ENCODE measurements around the gene ZNF787.

Gene ZNF787

GRCh38 chr19:56163097-56163496, 42.0 kb upstream of the ZNF787 start:
- peaks cover 20% of the 10 kb centered on the region; the same call in 1 of the 2 replicates for H3K36me3 ChIP-seq (ENCODE audit: insufficient read depth, low read length)
- H3K4me1 ChIP-seq (ENCODE audit: insufficient read depth, low read length, poor library complexity, severe bottlenecking), result peaks cover 24% of the 10 kb centered on the region
- no peaks in the 10 kb centered on the region for H3K9me3 ChIP-seq (ENCODE audit: insufficient read depth, low read depth, low read length)
- no peaks in the 10 kb centered on the region for H3F3A ChIP-seq (ENCODE audit: low read depth)
- TF ChIP-seq, protein P1, sequence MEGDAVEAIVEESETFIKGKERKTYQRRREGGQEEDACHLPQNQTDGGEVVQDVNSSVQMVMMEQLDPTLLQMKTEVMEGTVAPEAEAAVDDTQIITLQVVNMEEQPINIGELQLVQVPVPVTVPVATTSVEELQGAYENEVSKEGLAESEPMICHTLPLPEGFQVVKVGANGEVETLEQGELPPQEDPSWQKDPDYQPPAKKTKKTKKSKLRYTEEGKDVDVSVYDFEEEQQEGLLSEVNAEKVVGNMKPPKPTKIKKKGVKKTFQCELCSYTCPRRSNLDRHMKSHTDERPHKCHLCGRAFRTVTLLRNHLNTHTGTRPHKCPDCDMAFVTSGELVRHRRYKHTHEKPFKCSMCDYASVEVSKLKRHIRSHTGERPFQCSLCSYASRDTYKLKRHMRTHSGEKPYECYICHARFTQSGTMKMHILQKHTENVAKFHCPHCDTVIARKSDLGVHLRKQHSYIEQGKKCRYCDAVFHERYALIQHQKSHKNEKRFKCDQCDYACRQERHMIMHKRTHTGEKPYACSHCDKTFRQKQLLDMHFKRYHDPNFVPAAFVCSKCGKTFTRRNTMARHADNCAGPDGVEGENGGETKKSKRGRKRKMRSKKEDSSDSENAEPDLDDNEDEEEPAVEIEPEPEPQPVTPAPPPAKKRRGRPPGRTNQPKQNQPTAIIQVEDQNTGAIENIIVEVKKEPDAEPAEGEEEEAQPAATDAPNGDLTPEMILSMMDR (conservative IDR thresholded peaks at IDR 0.05; ENCODE audit: low read length), result no peak
- TF ChIP-seq EZH2phosphoT487 (IDR thresholded peaks at IDR 0.05; ENCODE audit: borderline replicate concordance), result no peak
- H2AFZ ChIP-seq (ENCODE audit: low read length), result no peak overlapping the region
- no peaks in the 10 kb centered on the region for H3K9me2 ChIP-seq (replicated peaks; ENCODE audit: low read depth, low read length)
- H3K9ac ChIP-seq (ENCODE audit: low read depth, low read length, poor library complexity, severe bottlenecking), result no peak overlapping the region
- H4K20me1 ChIP-seq (ENCODE audit: insufficient read depth, low read length, poor library complexity, severe bottlenecking), result no peaks in the 10 kb centered on the region
- H3K4me3 ChIP-seq (ENCODE audit: low read length, poor library complexity, severe bottlenecking), result no peak overlapping the region
- H3K79me2 ChIP-seq (ENCODE audit: insufficient read depth, low read length), result no peaks in the 10 kb centered on the region
- H3K4me2 ChIP-seq (ENCODE audit: low read depth, low read length, poor library complexity, severe bottlenecking), result peak overlapping the region; percentile 38
- no peaks in the 10 kb centered on the region for H3K27me3 ChIP-seq (ENCODE audit: insufficient read depth, low read length, poor library complexity, severe bottlenecking)

DNA sequence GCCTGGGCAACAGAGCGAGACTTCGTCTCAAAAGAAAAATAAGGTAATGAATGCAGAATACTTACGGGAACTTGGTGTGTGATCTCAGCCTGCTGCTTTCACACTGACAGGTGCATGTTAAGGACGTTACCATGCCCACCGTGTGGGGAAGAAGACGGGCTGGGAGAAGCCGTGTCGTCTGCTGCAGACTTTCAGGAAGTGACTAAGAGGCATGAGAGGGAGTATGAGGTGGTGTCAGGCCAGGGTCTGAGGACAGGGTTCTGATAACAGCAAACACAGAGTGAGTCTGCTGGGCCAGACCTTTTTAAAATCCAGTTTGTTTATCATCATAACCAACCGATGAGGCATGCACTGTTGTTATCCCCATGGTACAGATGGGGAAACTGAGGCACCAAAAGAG, 41.2 kb upstream of the ZNF787 start:
- H3K9me3 ChIP-seq (ENCODE audit: insufficient read depth, low read depth, low read length), result no peaks in the 10 kb centered on the region
- no peak overlapping the region for H3K4me3 ChIP-seq (ENCODE audit: low read length, poor library complexity, severe bottlenecking)
- H3F3A ChIP-seq (ENCODE audit: low read depth), result no peaks in the 10 kb centered on the region
- H3K79me2 ChIP-seq (ENCODE audit: insufficient read depth, low read length), result no peaks in the 10 kb centered on the region
- no peaks in the 10 kb centered on the region for H3K9me2 ChIP-seq (replicated peaks; ENCODE audit: low read depth, low read length)
- peaks cover 24% of the 10 kb centered on the region for H3K4me1 ChIP-seq (ENCODE audit: insufficient read depth, low read length, poor library complexity, severe bottlenecking)
- no peak for TF ChIP-seq EZH2phosphoT487 (IDR thresholded peaks at IDR 0.05; ENCODE audit: borderline replicate concordance)
- TF ChIP-seq, protein P1 (conservative IDR thresholded peaks at IDR 0.05; ENCODE audit: low read length), result no peak
- no peak overlapping the region for H2AFZ ChIP-seq (ENCODE audit: low read length)
- H3K36me3 ChIP-seq (ENCODE audit: insufficient read depth, low read length), result peaks cover 24% of the 10 kb centered on the region; the same call in 1 of the 2 replicates
- no peak overlapping the region for H3K9ac ChIP-seq (ENCODE audit: low read depth, low read length, poor library complexity, severe bottlenecking)
- no peaks in the 10 kb centered on the region for H4K20me1 ChIP-seq (ENCODE audit: insufficient read depth, low read length, poor library complexity, severe bottlenecking)
- H3K27me3 ChIP-seq (ENCODE audit: insufficient read depth, low read length, poor library complexity, severe bottlenecking), result no peaks in the 10 kb centered on the region
- H3K4me2 ChIP-seq (ENCODE audit: low read depth, low read length, poor library complexity, severe bottlenecking), result peak overlapping the region; percentile 39

- H3K27me3 ChIP-seq (ENCODE audit: insufficient read depth, low read length, poor library complexity, severe bottlenecking), result no peaks in the 10 kb centered on the region
- H4K20me1 ChIP-seq (ENCODE audit: insufficient read depth, low read length, poor library complexity, severe bottlenecking), result no peaks in the 10 kb centered on the region
- H3K4me1 ChIP-seq (ENCODE audit: insufficient read depth, low read length, poor library complexity, severe bottlenecking), result peaks cover 24% of the 10 kb centered on the region
- H2AFZ ChIP-seq (ENCODE audit: low read length), result no peak overlapping the region
- peaks cover 30% of the 10 kb centered on the region; the same call in 1 of the 2 replicates for H3K36me3 ChIP-seq (ENCODE audit: insufficient read depth, low read length)
- H3K9me3 ChIP-seq (ENCODE audit: insufficient read depth, low read depth, low read length), result no peaks in the 10 kb centered on the region
- no peaks in the 10 kb centered on the region for H3K9me2 ChIP-seq (replicated peaks; ENCODE audit: low read depth, low read length)
- H3F3A ChIP-seq (ENCODE audit: low read depth), result no peaks in the 10 kb centered on the region
- no peak overlapping the region for H3K4me3 ChIP-seq (ENCODE audit: low read length, poor library complexity, severe bottlenecking)
- H3K4me2 ChIP-seq (ENCODE audit: low read depth, low read length, poor library complexity, severe bottlenecking), result no peak overlapping the region
- TF ChIP-seq EZH2phosphoT487 (IDR thresholded peaks at IDR 0.05; ENCODE audit: borderline replicate concordance), result no peak
- TF ChIP-seq, protein P1 (conservative IDR thresholded peaks at IDR 0.05; ENCODE audit: low read length), result no peak
- H3K9ac ChIP-seq (ENCODE audit: low read depth, low read length, poor library complexity, severe bottlenecking), result no peak overlapping the region
- no peaks in the 10 kb centered on the region for H3K79me2 ChIP-seq (ENCODE audit: insufficient read depth, low read length)
These were observed 40.4 kb upstream of the ZNF787 start for GRCh38 chr19:56161534-56161933.

All from Loucy (cell line).